NT2/D1 (cell line): ENCODE measurements around the gene MAD1L1.

ENCODE experiments used
- SUZ12 ChIP-seq: IDR thresholded peaks from 2 replicates; pipeline ENCODE4 v1.6.1; 2011; ENCODE audit not compliant: insufficient read length, insufficient read depth; ENCODE audit errors: extremely low read depth
- YY1 ChIP-seq: IDR thresholded peaks from 2 replicates; pipeline ENCODE4 v1.6.1; 2011; ENCODE audit not compliant: insufficient read length, insufficient read depth
- ZNF274 ChIP-seq: IDR thresholded peaks from 2 replicates; pipeline ENCODE4 v1.6.1; 2011; ENCODE audit warnings: mild to moderate bottlenecking, low read depth, low read length

- no peak for TF ChIP-seq SUZ12
- no peak for TF ChIP-seq YY1
- no peak for TF ChIP-seq ZNF274
These were observed 431.8 kb downstream of the MAD1L1 start for GRCh38 chr7:1800902-1801301.
